ENCODE data around the gene FGF4.
A peak's percentile ranks its signal among the peaks of the same experiment; 100 is the strongest.

Gene FGF4

DNA sequence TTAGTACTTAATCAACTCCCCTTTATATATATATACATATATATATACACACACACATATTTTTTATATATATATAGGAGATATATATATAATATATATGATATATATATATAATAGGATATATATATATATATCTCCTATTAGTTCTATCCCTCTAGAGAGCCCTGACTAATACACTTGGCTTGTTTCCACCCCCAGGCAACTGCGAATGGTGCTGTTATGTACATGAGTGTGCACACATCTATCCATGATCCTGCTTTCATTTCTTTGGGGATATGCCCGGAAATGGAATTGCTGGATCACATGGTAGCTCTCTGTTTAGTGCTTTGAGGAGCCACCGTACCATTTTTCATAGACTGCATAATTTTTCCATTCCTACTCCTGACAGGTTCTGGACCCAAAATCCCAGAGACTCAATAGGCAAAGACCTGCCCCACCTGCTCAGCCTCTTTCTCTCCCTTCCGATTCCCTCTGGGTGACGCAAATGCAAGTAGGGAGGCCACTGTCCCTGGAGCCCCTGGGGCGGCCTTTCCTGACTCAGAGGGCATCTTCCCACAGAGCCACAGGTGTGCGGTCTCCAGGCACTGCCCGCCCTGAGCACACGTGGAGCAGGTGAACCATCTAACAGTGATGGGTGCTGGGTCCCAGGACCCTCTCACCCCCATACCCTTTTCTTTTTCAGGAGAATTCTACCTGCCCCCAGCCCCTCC is 32.1 kb upstream of the FGF4 start:
- no peak for DNase-seq (ENCODE audit: low read depth in 2 of 2)

DNA sequence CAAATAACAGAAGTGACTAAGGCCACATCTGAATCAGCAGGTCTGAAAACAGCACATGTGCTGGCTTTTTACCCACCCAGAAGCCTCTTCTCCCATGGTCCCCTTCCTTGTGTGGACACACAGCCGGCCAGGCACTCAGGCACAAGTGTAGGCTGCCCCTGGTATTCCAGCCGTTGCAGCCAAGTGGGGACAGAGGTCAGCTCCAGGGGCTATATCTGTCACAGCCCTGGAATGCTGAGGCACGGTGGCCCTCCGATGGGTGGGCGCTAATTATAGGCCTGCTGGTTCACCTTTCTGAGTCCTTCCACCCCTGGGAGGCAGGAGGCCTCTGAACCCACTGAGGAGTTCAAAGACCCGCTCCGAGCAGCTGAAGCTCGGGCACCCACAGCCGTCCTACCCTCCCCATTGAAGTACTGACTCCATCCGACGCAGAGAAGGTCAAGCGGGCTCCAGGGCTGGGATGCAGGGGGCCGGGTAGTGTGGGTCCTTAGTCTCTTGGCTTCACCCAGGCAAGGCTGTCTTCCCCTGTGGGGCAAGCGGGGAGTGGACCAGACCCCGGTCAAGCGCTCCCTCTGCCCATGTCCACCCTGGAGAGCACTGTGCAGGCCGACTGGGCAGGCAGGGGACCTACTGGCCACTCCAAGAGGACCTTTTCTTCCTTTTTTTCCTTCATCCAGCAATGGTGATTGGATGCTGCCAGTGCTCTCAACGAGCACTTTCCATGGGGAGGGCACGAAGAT is 29.8 kb upstream of the FGF4 start:
- DNase-seq (ENCODE audit: low read depth in 2 of 2): no peak

DNA sequence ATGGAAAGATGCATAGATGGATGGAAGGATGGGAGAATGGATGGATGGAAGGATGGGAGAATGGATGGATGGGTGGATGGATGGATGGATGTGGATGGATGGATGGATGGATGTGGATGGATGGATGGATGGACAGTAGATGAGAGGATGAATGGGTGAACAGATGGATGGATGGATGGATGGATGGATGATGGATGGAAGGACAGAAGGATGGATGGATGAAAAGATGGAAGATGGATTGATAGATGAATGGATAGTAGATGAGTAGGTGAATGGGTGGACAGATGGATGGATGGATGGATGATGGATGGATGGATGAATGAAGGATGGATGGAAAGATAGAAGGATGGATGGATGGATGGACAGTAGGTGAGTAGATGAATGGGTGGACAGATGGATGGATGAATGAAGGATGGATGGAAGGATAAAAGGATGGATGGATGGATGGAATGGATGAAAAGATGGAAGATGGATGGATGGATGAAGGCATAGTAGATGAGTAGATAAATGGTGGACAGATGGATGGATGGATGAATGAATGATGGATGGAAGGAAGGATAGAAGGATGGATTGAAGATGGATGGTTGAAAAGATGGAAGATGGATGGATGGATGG is 28.6 kb upstream of the FGF4 start:
- DNase-seq (ENCODE audit: low read depth in 2 of 2): no peak

- DNase-seq (ENCODE audit: low read depth in 2 of 2): no peak
These were observed 27.9 kb upstream of the FGF4 start for GRCh38 chr11:69803022-69803421.

GRCh38 chr11:69802590-69802989 is 27.4 kb upstream of the FGF4 start:
- DNase-seq (ENCODE audit: low read depth in 2 of 2): no peak

- DNase-seq (ENCODE audit: low read depth in 2 of 2): peak in 1 of 2 donors; percentile 14
These were observed 26.6 kb upstream of the FGF4 start for GRCh38 chr11:69801513-69802335.

DNA sequence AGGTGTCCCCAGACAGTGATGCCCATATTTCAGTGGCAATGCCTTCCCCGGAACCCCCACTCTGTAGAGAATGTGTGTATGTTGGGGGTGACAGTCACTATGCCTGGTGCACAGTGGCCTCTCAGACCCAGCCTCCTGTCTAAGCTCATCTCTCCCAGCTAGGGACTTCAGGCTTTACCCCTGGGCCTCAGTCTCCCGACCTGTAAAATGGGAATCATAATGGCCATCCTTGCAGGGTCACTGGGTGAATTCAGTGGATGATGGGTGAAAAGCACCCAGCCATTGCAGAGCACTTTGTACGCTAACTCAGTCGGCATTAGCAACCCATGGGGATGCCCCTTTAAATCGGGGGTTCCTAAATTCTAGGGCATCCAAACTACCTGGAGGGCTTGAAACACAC is 25.1 kb upstream of the FGF4 start:
- DNase-seq (ENCODE audit: low read depth in 2 of 2): no peak

DNA sequence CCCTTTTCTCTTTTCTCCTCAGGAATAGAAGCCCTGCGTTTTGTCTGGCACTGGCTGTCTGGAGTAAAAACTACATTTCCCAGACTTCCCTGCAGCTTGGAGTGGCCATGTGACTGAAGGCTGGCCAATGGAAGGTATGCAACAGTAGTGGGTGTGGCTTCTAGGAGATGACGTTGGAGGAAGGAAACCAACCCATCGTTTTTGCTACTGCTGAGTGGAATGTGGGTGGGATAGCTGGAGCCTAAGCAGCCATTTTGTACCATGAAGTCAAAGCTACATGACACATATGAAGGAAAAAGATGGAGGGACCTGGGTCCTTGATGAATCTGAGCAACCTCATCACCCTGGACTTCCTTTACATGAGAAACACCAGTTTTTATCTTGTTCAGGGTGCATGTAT is 24.4 kb upstream of the FGF4 start:
- DNase-seq (ENCODE audit: low read depth in 2 of 2): no peak

GRCh38 chr11:69799097-69799496 is 24.0 kb upstream of the FGF4 start:
- DNase-seq (ENCODE audit: low read depth in 2 of 2): no peak

DNA sequence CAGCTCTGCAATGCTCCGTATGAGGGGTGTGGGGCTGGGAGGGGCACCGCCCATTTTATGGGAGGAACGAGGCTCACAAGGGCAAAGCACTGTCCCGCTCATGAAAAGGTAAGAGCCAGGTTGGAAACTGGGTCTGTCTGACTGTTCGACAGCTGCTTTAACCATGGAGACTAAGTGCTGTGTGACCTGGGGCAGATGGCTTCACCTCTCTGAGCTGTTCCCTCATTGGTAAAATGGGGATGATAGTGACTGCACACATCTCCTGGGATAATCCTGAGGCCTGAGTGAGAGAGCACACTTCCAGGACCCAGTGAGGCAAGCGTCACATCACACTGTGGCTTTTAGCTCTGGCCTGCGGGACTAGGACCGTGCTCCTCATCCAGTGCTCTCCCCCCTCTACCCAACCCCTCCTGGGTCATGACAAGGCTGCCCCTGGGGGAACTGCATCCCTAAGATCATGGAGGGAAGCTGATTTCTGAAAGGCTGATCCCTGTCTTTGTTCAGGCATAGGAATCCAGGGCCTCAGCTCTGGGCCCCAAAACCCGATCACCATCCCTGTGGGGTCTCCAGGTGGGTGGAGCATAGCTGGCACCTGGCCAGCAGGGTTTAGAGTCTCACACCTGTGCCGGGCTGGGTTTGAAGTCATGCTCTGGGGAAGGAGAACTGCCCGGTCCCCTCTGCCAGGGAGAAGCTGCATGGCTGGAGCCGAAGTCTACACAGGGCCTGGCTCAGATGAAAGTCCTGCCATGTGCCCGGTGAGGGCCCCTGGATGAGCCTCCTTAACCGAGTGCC is 22.8 kb upstream of the FGF4 start:
- no peak for DNase-seq (ENCODE audit: low read depth in 2 of 2)

- DNase-seq (ENCODE audit: low read depth in 2 of 2): no peak
These were observed 22.0 kb upstream of the FGF4 start for GRCh38 chr11:69797156-69797555.

DNA sequence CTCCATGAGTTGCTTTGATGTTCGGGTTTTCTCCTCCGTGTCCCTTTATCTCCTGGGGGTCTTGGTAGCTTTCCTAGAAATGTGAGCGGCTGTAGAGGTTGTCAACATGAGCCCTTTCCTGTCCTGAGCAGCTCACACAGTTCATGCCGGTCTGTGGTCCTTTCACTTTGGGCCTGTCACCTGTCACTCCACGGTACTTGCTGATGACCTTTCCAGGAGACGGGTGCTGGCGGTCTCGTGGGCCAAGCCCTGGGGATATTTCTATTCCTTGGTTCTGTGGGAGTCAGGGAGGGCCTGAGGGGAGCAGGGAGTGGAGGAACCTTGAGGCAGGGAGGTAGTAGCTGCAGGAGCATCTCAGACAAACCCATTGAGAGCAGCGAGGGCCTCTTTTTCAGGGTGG is 20.9 kb upstream of the FGF4 start:
- DNase-seq (ENCODE audit: low read depth in 2 of 2): no peak

DNA sequence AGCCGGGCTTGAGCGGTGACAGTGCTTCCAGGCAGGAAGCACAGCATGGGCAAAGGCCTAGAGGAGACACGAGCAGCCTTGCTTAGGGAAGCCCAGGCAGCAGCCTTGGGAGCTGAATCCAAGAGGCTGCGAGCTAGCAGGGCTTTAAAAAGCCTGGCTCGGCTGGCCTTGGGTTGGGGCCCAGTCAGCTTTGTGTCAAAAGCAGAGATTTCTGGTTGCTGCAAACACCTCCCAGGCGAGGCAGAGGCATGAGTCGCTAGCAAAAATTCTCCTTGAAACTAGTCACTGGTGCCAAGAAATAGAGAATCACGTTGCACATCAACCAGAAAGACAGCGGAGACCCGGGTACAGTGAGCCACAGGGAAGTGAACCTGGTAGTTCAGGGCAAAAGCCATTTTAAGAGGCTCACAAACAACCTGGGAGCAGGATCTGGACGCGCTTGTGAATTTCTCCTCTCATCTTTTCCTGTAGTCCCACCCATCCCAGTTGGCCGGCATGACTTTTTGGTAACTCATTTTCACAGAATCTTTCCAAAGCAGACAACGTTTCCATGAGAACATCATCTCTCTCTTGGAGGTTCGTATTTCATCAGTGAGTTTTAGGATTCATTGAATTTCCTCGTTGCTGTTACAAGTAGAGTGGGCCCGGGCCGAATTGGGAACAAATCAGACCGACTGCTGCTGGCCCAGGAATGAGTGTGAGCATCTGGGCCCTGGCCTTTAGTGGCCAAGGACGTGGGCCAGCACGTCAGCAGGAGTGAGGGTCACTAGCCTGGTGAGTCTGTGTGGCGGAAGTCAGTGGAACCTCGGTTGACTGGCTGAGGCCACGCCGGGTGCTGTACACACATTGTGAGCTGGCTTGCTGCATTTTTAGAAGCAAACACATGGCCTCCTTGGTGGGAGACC is 16.4 kb upstream of the FGF4 start:
- no peak for DNase-seq (ENCODE audit: low read depth in 2 of 2)

GRCh38 chr11:69788956-69789355 is 13.8 kb upstream of the FGF4 start:
- no peak for DNase-seq (ENCODE audit: low read depth in 2 of 2)

DNA sequence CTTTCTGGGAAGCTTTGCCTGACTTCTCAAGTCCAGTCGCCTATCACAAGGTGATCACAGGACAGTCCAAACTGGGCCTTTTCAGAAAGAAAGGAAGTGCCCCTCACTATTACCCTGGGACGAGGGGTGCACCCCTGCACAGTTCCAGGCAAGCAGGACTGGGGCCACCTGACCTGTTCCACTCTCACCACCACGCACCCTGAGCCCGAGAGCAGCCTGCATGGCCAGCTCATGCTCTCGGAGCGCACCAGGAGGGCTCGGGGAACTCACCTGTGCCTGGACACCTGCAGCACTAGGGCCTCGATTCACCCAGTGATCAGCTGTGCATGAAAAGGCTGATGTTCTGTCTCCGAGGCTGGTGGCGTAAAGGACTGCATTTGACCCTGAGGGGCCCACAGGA is 12.8 kb upstream of the FGF4 start:
- DNase-seq (ENCODE audit: low read depth in 2 of 2): no peak

GRCh38 chr11:69787457-69787856 is 12.3 kb upstream of the FGF4 start:
- no peak for DNase-seq (ENCODE audit: low read depth in 2 of 2)

- DNase-seq (ENCODE audit: low read depth in 2 of 2): no peak
These were observed 6.1 kb upstream of the FGF4 start for GRCh38 chr11:69781241-69781640.

GRCh38 chr11:69778373-69778772 is 3.2 kb upstream of the FGF4 start:
- no peak for DNase-seq (ENCODE audit: low read depth in 2 of 2)

DNA sequence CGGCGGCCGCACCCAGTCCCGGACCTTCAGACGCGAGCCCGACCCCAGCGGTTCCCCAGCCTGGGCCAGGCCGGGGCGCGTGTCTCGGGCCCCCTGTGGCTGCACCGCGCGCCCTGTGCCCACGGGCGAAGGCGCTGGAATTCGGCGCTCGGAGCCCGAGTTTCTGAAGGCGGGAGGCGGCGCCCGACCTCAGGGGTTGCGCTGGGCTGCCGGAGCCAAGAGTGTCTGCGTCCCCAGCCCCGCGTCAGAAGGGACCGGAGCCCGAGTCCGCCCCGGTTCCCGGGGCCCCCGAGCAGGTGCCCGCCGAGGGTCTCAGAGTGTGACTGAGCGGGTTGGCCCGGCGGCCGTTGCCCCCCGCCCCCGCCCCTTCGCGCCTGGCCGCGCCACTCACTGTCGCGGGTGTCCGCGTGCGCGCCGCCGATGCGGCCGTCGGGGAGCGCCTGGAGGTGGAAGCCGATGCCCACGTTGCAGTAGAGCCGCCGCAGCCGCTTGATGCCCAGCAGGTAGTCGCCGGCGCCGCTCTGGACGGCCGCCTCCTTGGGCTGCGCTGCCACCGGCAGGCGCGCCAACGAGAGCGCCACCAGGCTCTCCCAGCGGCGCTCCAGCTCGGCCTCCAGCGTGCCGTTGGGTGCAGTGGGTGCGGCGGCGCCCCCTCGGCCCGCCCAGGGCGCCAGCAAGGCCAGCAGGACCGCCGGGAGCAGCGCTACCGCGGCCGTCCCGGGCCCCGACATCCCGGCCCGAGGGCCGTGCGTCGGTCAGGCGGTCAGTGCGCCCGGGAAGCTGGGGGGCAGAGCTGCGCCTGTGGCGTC is 583 bp downstream of the FGF4 start:
- DNase-seq (ENCODE audit: low read depth in 2 of 2): no peak
